Prostate gland (tissue), 2 donors: ENCODE results near the gene PRDM1.

Source experiments
- CTCF ChIP-seq, 4 experiments: fragments of 200-600 bp in 2 of 4; fragments of 450-650 bp in 2 of 4; sonication (generic) in 2 of 4; IDR thresholded peaks; 1 replicate in 3 of 4; 2 replicates in 1 of 4; pipeline ENCODE4 v1.5.1; 2016 to 2019; ENCODE audit warnings: antibody characterized with exemption in 4 of 4, mild to moderate bottlenecking in 2 of 4, moderate library complexity in 2 of 4
- POLR2A ChIP-seq: fragments of 450-650 bp; IDR thresholded peaks from one replicate; pipeline ENCODE4 v1.6.1; 2016; ENCODE audit warnings: antibody characterized with exemption, mild to moderate bottlenecking
- POLR2AphosphoS5 ChIP-seq: sonication (generic); formaldehyde crosslinking; IDR thresholded peaks from one replicate; pipeline ENCODE4 v1.6.1; 2017; ENCODE audit warnings: antibody characterized with exemption

- TF ChIP-seq POLR2AphosphoS5 (no peak), POLR2A (no peak), CTCF (IDR thresholded peaks at IDR 0.05) (no peak)
These were observed 19.4 kb downstream of the PRDM1 start for GRCh38 chr6:106105493-106105892.
